ENCODE measurements around the gene CST11.

GRCh38 chr20:23446505-23446904 is 6.2 kb downstream of the CST11 start:
- TF ChIP-seq ZNF396 (CRISPR knock-in tag; IDR thresholded peaks at IDR 0.05; ENCODE audit: borderline replicate concordance): no peak
- peak; percentile 60; the same call in 1 of the 2 replicates for TF ChIP-seq CTCF (IDR thresholded peaks at IDR 0.05)
- no peak for TF ChIP-seq ZNF425 (CRISPR knock-in tag; conservative IDR thresholded peaks at IDR 0.05)
- TF ChIP-seq USF1 (CRISPR knock-in tag; IDR thresholded peaks at IDR 0.05): no peak
- TF ChIP-seq ZBTB21 (CRISPR knock-in tag; IDR thresholded peaks at IDR 0.05; ENCODE audit: borderline replicate concordance): no peak
- no peak for TF ChIP-seq NFYB (CRISPR knock-in tag; conservative IDR thresholded peaks at IDR 0.05; ENCODE audit: low read depth)
- TF ChIP-seq, protein P1, sequence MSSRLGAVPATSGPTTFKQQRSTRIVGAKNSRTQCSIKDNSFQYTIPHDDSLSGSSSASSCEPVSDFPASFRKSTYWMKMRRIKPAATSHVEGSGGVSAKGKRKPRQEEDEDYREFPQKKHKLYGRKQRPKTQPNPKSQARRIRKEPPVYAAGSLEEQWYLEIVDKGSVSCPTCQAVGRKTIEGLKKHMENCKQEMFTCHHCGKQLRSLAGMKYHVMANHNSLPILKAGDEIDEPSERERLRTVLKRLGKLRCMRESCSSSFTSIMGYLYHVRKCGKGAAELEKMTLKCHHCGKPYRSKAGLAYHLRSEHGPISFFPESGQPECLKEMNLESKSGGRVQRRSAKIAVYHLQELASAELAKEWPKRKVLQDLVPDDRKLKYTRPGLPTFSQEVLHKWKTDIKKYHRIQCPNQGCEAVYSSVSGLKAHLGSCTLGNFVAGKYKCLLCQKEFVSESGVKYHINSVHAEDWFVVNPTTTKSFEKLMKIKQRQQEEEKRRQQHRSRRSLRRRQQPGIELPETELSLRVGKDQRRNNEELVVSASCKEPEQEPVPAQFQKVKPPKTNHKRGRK (CRISPR knock-in tag; IDR thresholded peaks at IDR 0.05; ENCODE audit: borderline replicate concordance): no peak
- TF ChIP-seq SP1 (CRISPR knock-in tag; conservative IDR thresholded peaks at IDR 0.05): no peak
- TF ChIP-seq, protein P2, sequence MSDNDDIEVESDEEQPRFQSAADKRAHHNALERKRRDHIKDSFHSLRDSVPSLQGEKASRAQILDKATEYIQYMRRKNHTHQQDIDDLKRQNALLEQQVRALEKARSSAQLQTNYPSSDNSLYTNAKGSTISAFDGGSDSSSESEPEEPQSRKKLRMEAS (CRISPR knock-in tag; IDR thresholded peaks at IDR 0.05): no peak
- TF ChIP-seq, protein P3, sequence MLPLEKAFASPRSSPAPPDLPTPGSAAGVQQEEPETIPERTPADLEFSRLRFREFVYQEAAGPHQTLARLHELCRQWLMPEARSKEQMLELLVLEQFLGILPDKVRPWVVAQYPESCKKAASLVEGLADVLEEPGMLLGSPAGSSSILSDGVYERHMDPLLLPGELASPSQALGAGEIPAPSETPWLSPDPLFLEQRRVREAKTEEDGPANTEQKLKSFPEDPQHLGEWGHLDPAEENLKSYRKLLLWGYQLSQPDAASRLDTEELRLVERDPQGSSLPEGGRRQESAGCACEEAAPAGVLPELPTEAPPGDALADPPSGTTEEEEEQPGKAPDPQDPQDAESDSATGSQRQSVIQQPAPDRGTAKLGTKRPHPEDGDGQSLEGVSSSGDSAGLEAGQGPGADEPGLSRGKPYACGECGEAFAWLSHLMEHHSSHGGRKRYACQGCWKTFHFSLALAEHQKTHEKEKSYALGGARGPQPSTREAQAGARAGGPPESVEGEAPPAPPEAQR (CRISPR knock-in tag; IDR thresholded peaks at IDR 0.05): no peak
- no peak for TF ChIP-seq NR2C2 (CRISPR knock-in tag; IDR thresholded peaks at IDR 0.05)
- TF ChIP-seq, protein P4, sequence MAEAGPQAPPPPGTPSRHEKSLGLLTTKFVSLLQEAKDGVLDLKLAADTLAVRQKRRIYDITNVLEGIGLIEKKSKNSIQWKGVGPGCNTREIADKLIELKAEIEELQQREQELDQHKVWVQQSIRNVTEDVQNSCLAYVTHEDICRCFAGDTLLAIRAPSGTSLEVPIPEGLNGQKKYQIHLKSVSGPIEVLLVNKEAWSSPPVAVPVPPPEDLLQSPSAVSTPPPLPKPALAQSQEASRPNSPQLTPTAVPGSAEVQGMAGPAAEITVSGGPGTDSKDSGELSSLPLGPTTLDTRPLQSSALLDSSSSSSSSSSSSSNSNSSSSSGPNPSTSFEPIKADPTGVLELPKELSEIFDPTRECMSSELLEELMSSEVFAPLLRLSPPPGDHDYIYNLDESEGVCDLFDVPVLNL (CRISPR knock-in tag; IDR thresholded peaks at IDR 0.05; ENCODE audit: borderline replicate concordance, low read depth): no peak
- TF ChIP-seq TCF7 (CRISPR knock-in tag; IDR thresholded peaks at IDR 0.05; ENCODE audit: low read depth): no peak
